Neural cell (in vitro differentiated cells): ENCODE data around the gene ABHD14A. TPM values are rescaled to one million over a fixed set of nuclear protein-coding genes. Genes with fewer than 3 reads are reported as not detected.

Source experiments
- H2AFZ ChIP-seq: fragments of 200-600, 300-800 bp; sonication (generic), shearing (Covaris generic); 2 replicates; pipeline ENCODE4 v1.6.0; 2014; ENCODE audit warnings: low read depth, mild to moderate bottlenecking, antibody characterized with exemption, low read length, moderate library complexity
- H3F3A ChIP-seq: fragments of 200-600 bp; shearing (Covaris generic); 2 replicates; pipeline ENCODE4 v1.6.1; 2016; ENCODE audit warnings: mild to moderate bottlenecking, moderate library complexity, mixed read lengths, antibody characterized with exemption, low read length; ENCODE audit not compliant: insufficient read depth, poor library complexity, severe bottlenecking
- H3K27ac ChIP-seq: fragments of 200-600, 300-800 bp; sonication (generic), shearing (Covaris generic); 2 replicates; pipeline ENCODE4 v1.5.1; 2014; ENCODE audit warnings: mild to moderate bottlenecking, low read length, moderate library complexity
- H3K27me3 ChIP-seq: fragments of 300-800, 200-600 bp; sonication (generic), shearing (Covaris generic); 2 replicates; pipeline ENCODE4 v1.6.0; 2014; ENCODE audit warnings: mild to moderate bottlenecking, low read depth, low read length, moderate library complexity; ENCODE audit not compliant: insufficient read depth
- H3K36me3 ChIP-seq: fragments of 300-800, 200-600 bp; sonication (generic), shearing (Covaris generic); 2 replicates; pipeline ENCODE4 v1.5.1; 2014; ENCODE audit warnings: mild to moderate bottlenecking, antibody characterized with exemption, low read length, moderate library complexity; ENCODE audit not compliant: insufficient read depth
- H3K4me2 ChIP-seq: fragments of 300-800, 200-600 bp; sonication (generic), shearing (Covaris generic); 2 replicates; pipeline ENCODE4 v1.6.0; 2014; ENCODE audit warnings: mild to moderate bottlenecking, low read length
- H3K4me3 ChIP-seq: fragments of 300-800, 200-600 bp; sonication (generic), shearing (Covaris generic); 2 replicates; pipeline ENCODE4 v1.5.1; 2014; ENCODE audit warnings: mild to moderate bottlenecking, low read length, moderate library complexity
- H3K79me2 ChIP-seq: fragments of 200-600 bp; shearing (Covaris generic); replicated peaks from 2 replicates; pipeline ENCODE4 v1.6.0; 2014; ENCODE audit warnings: mild to moderate bottlenecking, low read length, moderate library complexity; ENCODE audit not compliant: insufficient read depth
- H3K9ac ChIP-seq: fragments of 300-800, 200-600 bp; sonication (generic), shearing (Covaris generic); 2 replicates; pipeline ENCODE4 v1.6.1; 2016; ENCODE audit warnings: mild to moderate bottlenecking, low read length, mixed read lengths
- H3K9me2 ChIP-seq: fragments of 200-600 bp; shearing (Covaris generic); 2 replicates; pipeline ENCODE4 v1.6.1; 2016; ENCODE audit warnings: mild to moderate bottlenecking, low read length, mixed read lengths; ENCODE audit not compliant: insufficient read depth
- H3K9me3 ChIP-seq: fragments of 200-600, 300-800 bp; sonication (generic), shearing (Covaris generic); 2 replicates; pipeline ENCODE4 v1.6.1; 2016; ENCODE audit warnings: mild to moderate bottlenecking, mixed run types, low read length, moderate library complexity, mixed read lengths
- H4K20me1 ChIP-seq: fragments of 200-600 bp; shearing (Covaris generic); 2 replicates; pipeline ENCODE4 v1.6.1; 2016; ENCODE audit warnings: mild to moderate bottlenecking, mixed run types; ENCODE audit not compliant: insufficient read depth
- CTCF ChIP-seq: fragments of 450-650 bp; IDR thresholded peaks from 2 replicates; pipeline ENCODE4 v1.5.1; 2014; ENCODE audit warnings: antibody characterized with exemption, mild to moderate bottlenecking, moderate library complexity; ENCODE audit not compliant: poor library complexity, severe bottlenecking
- EP300 ChIP-seq: fragments of 450-650 bp; conservative IDR thresholded peaks from 2 replicates; pipeline ENCODE4 v1.6.1; 2014; ENCODE audit warnings: antibody characterized with exemption, mild to moderate bottlenecking, moderate library complexity; ENCODE audit not compliant: poor library complexity, severe bottlenecking
- EZH2 ChIP-seq: fragments of 200-600, 300-800 bp; shearing (Covaris generic), sonication (generic); IDR thresholded peaks from 2 replicates; pipeline ENCODE4 v1.6.1; 2014; ENCODE audit warnings: antibody characterized with exemption, low read length, borderline replicate concordance, mild to moderate bottlenecking; ENCODE audit not compliant: insufficient read depth, poor library complexity, severe bottlenecking
- MXI1 ChIP-seq: fragments of 450-650 bp; conservative IDR thresholded peaks from 2 replicates; pipeline ENCODE4 v1.6.1; 2014; ENCODE audit warnings: antibody characterized with exemption, mild to moderate bottlenecking; ENCODE audit not compliant: poor library complexity, severe bottlenecking
- POLR2AphosphoS5 ChIP-seq: IDR thresholded peaks from 2 replicates; pipeline ENCODE4 v1.6.1; 2012
- RAD21 ChIP-seq: fragments of 450-650 bp; conservative IDR thresholded peaks from 2 replicates; pipeline ENCODE4 v1.6.1; 2014; ENCODE audit warnings: antibody characterized with exemption, mild to moderate bottlenecking, moderate library complexity
- SMC3 ChIP-seq: fragments of 450-650 bp; conservative IDR thresholded peaks from 2 replicates; pipeline ENCODE4 v1.6.1; 2014; ENCODE audit warnings: antibody characterized with exemption, mild to moderate bottlenecking, moderate library complexity; ENCODE audit not compliant: poor library complexity
- TAF1 ChIP-seq: IDR thresholded peaks from 2 replicates; pipeline ENCODE4 v1.6.1; 2012; ENCODE audit warnings: low read depth
- polyA plus RNA-seq: library from polyadenylated mRNA; depleted of rRNA; stranded (reverse); fragments of >200 nt; gene quantifications from 2 replicates; pipeline ENCODE4 v1.2.3, GENCODE V29; 2014
- TF ChIP-seq, protein P1 (sequence below): IDR thresholded peaks from 2 replicates; pipeline ENCODE4 v1.6.1; 2012; ENCODE audit warnings: borderline replicate concordance

The ABHD14A gene
- polyA plus RNA-seq, 1 donor from 2014 or later = 57.8 TPM

GRCh38 chr3:51934139-51934850, 40.6 kb upstream of the ABHD14A start:
- no peak overlapping the region for H3K4me3 ChIP-seq
- no peak overlapping the region for H2AFZ ChIP-seq
- no peaks in the 10 kb centered on the region for H3K27me3 ChIP-seq
- H3K9me2 ChIP-seq = no peaks in the 10 kb centered on the region
- H3K9me3 ChIP-seq = no peaks in the 10 kb centered on the region
- H4K20me1 ChIP-seq = no peaks in the 10 kb centered on the region
- H3K27ac ChIP-seq = no peak overlapping the region
- no peaks in the 10 kb centered on the region for H3F3A ChIP-seq
- no peaks in the 10 kb centered on the region for H3K79me2 ChIP-seq
- no peak overlapping the region for H3K4me2 ChIP-seq
- H3K36me3 ChIP-seq = no peaks in the 10 kb centered on the region
- TF ChIP-seq POLR2AphosphoS5 = no peak
- no peak for TF ChIP-seq MXI1
- no peak for TF ChIP-seq EZH2
- no peak overlapping the region for H3K9ac ChIP-seq

- H3K4me3 ChIP-seq = no peak overlapping the region
- H3K9me3 ChIP-seq = no peaks in the 10 kb centered on the region
- no peaks in the 10 kb centered on the region for H4K20me1 ChIP-seq
- no peaks in the 10 kb centered on the region for H3K9me2 ChIP-seq
- H3F3A ChIP-seq = no peaks in the 10 kb centered on the region
- H3K27ac ChIP-seq = no peak overlapping the region
- H3K36me3 ChIP-seq = no peaks in the 10 kb centered on the region
- no peak overlapping the region for H3K4me2 ChIP-seq
- no peak overlapping the region for H2AFZ ChIP-seq
- H3K79me2 ChIP-seq = no peaks in the 10 kb centered on the region
- no peaks in the 10 kb centered on the region for H3K27me3 ChIP-seq
- H3K9ac ChIP-seq = no peak overlapping the region
- TF ChIP-seq, protein P1, sequence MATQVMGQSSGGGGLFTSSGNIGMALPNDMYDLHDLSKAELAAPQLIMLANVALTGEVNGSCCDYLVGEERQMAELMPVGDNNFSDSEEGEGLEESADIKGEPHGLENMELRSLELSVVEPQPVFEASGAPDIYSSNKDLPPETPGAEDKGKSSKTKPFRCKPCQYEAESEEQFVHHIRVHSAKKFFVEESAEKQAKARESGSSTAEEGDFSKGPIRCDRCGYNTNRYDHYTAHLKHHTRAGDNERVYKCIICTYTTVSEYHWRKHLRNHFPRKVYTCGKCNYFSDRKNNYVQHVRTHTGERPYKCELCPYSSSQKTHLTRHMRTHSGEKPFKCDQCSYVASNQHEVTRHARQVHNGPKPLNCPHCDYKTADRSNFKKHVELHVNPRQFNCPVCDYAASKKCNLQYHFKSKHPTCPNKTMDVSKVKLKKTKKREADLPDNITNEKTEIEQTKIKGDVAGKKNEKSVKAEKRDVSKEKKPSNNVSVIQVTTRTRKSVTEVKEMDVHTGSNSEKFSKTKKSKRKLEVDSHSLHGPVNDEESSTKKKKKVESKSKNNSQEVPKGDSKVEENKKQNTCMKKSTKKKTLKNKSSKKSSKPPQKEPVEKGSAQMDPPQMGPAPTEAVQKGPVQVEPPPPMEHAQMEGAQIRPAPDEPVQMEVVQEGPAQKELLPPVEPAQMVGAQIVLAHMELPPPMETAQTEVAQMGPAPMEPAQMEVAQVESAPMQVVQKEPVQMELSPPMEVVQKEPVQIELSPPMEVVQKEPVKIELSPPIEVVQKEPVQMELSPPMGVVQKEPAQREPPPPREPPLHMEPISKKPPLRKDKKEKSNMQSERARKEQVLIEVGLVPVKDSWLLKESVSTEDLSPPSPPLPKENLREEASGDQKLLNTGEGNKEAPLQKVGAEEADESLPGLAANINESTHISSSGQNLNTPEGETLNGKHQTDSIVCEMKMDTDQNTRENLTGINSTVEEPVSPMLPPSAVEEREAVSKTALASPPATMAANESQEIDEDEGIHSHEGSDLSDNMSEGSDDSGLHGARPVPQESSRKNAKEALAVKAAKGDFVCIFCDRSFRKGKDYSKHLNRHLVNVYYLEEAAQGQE = no peak
Observed at GRCh38 chr3:51934991-51935885, 39.6 kb upstream of the ABHD14A start.

GRCh38 chr3:51935886-51936755, 38.7 kb upstream of the ABHD14A start:
- Histone ChIP-seq H4K20me1 (no peaks in the 10 kb centered on the region), H3K36me3 (no peaks in the 10 kb centered on the region), H2AFZ (no peak overlapping the region), H3K9ac (no peak overlapping the region), H3K9me3 (no peaks in the 10 kb centered on the region), H3K27ac (no peak overlapping the region), H3K4me2 (no peak overlapping the region), H3K4me3 (no peak overlapping the region), H3K9me2 (no peaks in the 10 kb centered on the region), H3K79me2 (no peaks in the 10 kb centered on the region), H3K27me3 (no peaks in the 10 kb centered on the region), H3F3A (no peaks in the 10 kb centered on the region)
- TF ChIP-seq SMC3 (no peak), EP300 (no peak), RAD21 (no peak), MXI1 (no peak), CTCF (no peak), POLR2AphosphoS5 (no peak), TAF1 (no peak), EZH2 (no peak)
- TF ChIP-seq, protein P1 = no peak
